GM19193 (cell line): ENCODE measurements around the gene TYRO3.

Experiments
- POLR2A ChIP-seq: IDR thresholded peaks from 4 replicates; pipeline ENCODE4 v1.6.1; 2011; ENCODE audit not compliant: insufficient read depth, insufficient read length; ENCODE audit errors: extremely low read depth

The TYRO3 gene

GRCh38 chr15:41564286-41564959 lies 5.4 kb downstream of the TYRO3 start:
- TF ChIP-seq POLR2A = no peak

GRCh38 chr15:41564960-41565502 lies 6.0 kb downstream of the TYRO3 start:
- no peak for TF ChIP-seq POLR2A

GRCh38 chr15:41565702-41566101 lies 6.7 kb downstream of the TYRO3 start:
- no peak for TF ChIP-seq POLR2A

- TF ChIP-seq POLR2A = no peak
These were observed 7.3 kb downstream of the TYRO3 start for GRCh38 chr15:41566121-41566885.

- no peak for TF ChIP-seq POLR2A
These were observed 8.2 kb downstream of the TYRO3 start for GRCh38 chr15:41567261-41567660.

GRCh38 chr15:41567862-41568261 lies 8.8 kb downstream of the TYRO3 start:
- TF ChIP-seq POLR2A = no peak

GRCh38 chr15:41568350-41569017 lies 9.5 kb downstream of the TYRO3 start:
- TF ChIP-seq POLR2A = no peak

GRCh38 chr15:41570764-41571163 lies 11.8 kb downstream of the TYRO3 start:
- no peak for TF ChIP-seq POLR2A

GRCh38 chr15:41571948-41572347 lies 12.9 kb downstream of the TYRO3 start:
- no peak for TF ChIP-seq POLR2A

- no peak for TF ChIP-seq POLR2A
These were observed 13.9 kb downstream of the TYRO3 start for GRCh38 chr15:41572866-41573265.

- no peak for TF ChIP-seq POLR2A
These were observed 14.4 kb downstream of the TYRO3 start for GRCh38 chr15:41573396-41573795.

GRCh38 chr15:41574158-41574557 lies 15.1 kb downstream of the TYRO3 start:
- no peak for TF ChIP-seq POLR2A

- TF ChIP-seq POLR2A = no peak
These were observed 16.3 kb downstream of the TYRO3 start for GRCh38 chr15:41575282-41575681.

- no peak for TF ChIP-seq POLR2A
These were observed 19.1 kb downstream of the TYRO3 start for GRCh38 chr15:41577863-41578735.

- no peak for TF ChIP-seq POLR2A
These were observed 19.8 kb downstream of the TYRO3 start for GRCh38 chr15:41578736-41579383.

- no peak for TF ChIP-seq POLR2A
These were observed 22.1 kb downstream of the TYRO3 start for GRCh38 chr15:41581110-41581509.
